Activated CD4-positive, alpha-beta T cell treated with anti-CD3 and anti-CD28 coated beads, Interleukin-2, Interleukin-4, amounts not matched to agents 100 ng/mL and 50 ng/mL, durations not matched to agents 16 hours and 8 hours (primary cell): ENCODE data around the gene KRTAP3-1.
"Not testable (repeated sequence)": the region's sequence is repeated elsewhere in the genome, so short reads cannot be mapped to it uniquely, and the experiment has no call there.

ENCODE experiments used
- DNase-seq: peaks from one replicate; pipeline ENCODE4 v3.0.0-alpha.2; 2020; ENCODE audit warnings: low spot score

KRTAP3-1 gene

GRCh38 chr17:41008811-41009210 is at the start of gene KRTAP3-1:
Gene KRTAP3-1 (minus strand): TSS chr17:41009128. CDS start chr17:41009074, 54 bp downstream.
- no peak for DNase-seq

- DNase-seq = no peak
These were observed 48.6 kb upstream of the KRTAP3-1 start for GRCh38 chr17:41057547-41057946.

GRCh38 chr17:41055130-41055529 is 46.2 kb upstream of the KRTAP3-1 start, which contains the start of gene KRTAP2-2:
Gene KRTAP2-2 (minus strand): TSS chr17:41055230. CDS start chr17:41055211, 19 bp downstream.
- not testable (repeated sequence) for DNase-seq

- DNase-seq = not testable (repeated sequence)
These were observed 45.6 kb upstream of the KRTAP3-1 start for GRCh38 chr17:41054556-41054955.

GRCh38 chr17:41054025-41054424 is 45.1 kb upstream of the KRTAP3-1 start:
- no peak for DNase-seq

- no peak for DNase-seq
These were observed 43.6 kb upstream of the KRTAP3-1 start for GRCh38 chr17:41052566-41052965.

- no peak for DNase-seq
These were observed 40.2 kb upstream of the KRTAP3-1 start for GRCh38 chr17:41049110-41049509.

GRCh38 chr17:41048441-41048840 is 39.5 kb upstream of the KRTAP3-1 start:
- DNase-seq = no peak

- DNase-seq = not testable (repeated sequence)
These were observed 38.0 kb upstream of the KRTAP3-1 start, which contains the start of gene KRTAP2-1 for GRCh38 chr17:41046735-41047465. Gene KRTAP2-1 (minus strand): TSS chr17:41047316. CDS start chr17:41047267, 49 bp downstream.

- DNase-seq = no peak
These were observed 34.0 kb upstream of the KRTAP3-1 start for GRCh38 chr17:41042953-41043352.

- not testable (repeated sequence) for DNase-seq
These were observed 32.0 kb upstream of the KRTAP3-1 start, which contains the start of gene KRTAP1-1 for GRCh38 chr17:41040783-41041571. Gene KRTAP1-1 (minus strand): TSS chr17:41041450. CDS start chr17:41041397, 53 bp downstream.

GRCh38 chr17:41037853-41038350 is 29.0 kb upstream of the KRTAP3-1 start:
- DNase-seq = no peak

GRCh38 chr17:41034346-41034935 is 25.5 kb upstream of the KRTAP3-1 start, which contains the start of gene KRTAP1-3:
Gene KRTAP1-3 (minus strand): TSS chr17:41034874. CDS start chr17:41034821, 53 bp downstream.
- DNase-seq = not testable (repeated sequence)

- no peak for DNase-seq
These were observed 20.8 kb upstream of the KRTAP3-1 start, which contains the start of gene KRTAP1-4 for GRCh38 chr17:41029633-41030245. Gene KRTAP1-4 (minus strand): TSS chr17:41030195. CDS start chr17:41030078, 117 bp downstream.

GRCh38 chr17:41026715-41027471 is 18.0 kb upstream of the KRTAP3-1 start, which contains the start of gene KRTAP1-5:
Gene KRTAP1-5 (minus strand): TSS chr17:41027208. CDS start chr17:41027155, 53 bp downstream.
- no peak for DNase-seq

- DNase-seq = no peak
These were observed 15.8 kb upstream of the KRTAP3-1 start for GRCh38 chr17:41024697-41025096.

- no peak for DNase-seq
These were observed 11.4 kb upstream of the KRTAP3-1 start for GRCh38 chr17:41020336-41020735.

GRCh38 chr17:41019415-41019814 is 10.5 kb upstream of the KRTAP3-1 start:
- DNase-seq = no peak

- DNase-seq = no peak
These were observed 9.6 kb upstream of the KRTAP3-1 start for GRCh38 chr17:41018541-41018940.

GRCh38 chr17:41016578-41017215 is 7.8 kb upstream of the KRTAP3-1 start:
- DNase-seq = no peak
